HG02588 (cell line): ENCODE data around the gene ANXA11.

Experiments used
- ATAC-seq: cut with Tn5 transposase; IDR thresholded peaks from one replicate; pipeline ENCODE4 v1.9.1; 2021; ENCODE audit warnings: mild to moderate bottlenecking, moderate library complexity; ENCODE audit not compliant: unreplicated experiment

The ANXA11 gene

GRCh38 chr10:80188713-80189112 lies 16.6 kb downstream of the ANXA11 start:
- no peak for ATAC-seq

GRCh38 chr10:80187465-80188409 lies 17.6 kb downstream of the ANXA11 start:
- ATAC-seq: peak; percentile 61

GRCh38 chr10:80187060-80187459 lies 18.3 kb downstream of the ANXA11 start:
- no peak for ATAC-seq

- ATAC-seq: no peak
These were observed 18.8 kb downstream of the ANXA11 start for GRCh38 chr10:80186364-80187012.

GRCh38 chr10:80185578-80186299 lies 19.6 kb downstream of the ANXA11 start:
- ATAC-seq: no peak

GRCh38 chr10:80184291-80184690 lies 21.0 kb downstream of the ANXA11 start:
- ATAC-seq: no peak

- no peak for ATAC-seq
These were observed 21.9 kb downstream of the ANXA11 start for GRCh38 chr10:80183436-80183835.

GRCh38 chr10:80182986-80183385 lies 22.4 kb downstream of the ANXA11 start:
- no peak for ATAC-seq

GRCh38 chr10:80177781-80178636 lies 27.3 kb downstream of the ANXA11 start:
- ATAC-seq: no peak

- ATAC-seq: no peak
These were observed 28.8 kb downstream of the ANXA11 start for GRCh38 chr10:80176526-80176925.

GRCh38 chr10:80174641-80175395 lies 30.5 kb downstream of the ANXA11 start:
- no peak for ATAC-seq

GRCh38 chr10:80173466-80173865 lies 31.9 kb downstream of the ANXA11 start:
- ATAC-seq: no peak

- ATAC-seq: no peak
These were observed 32.4 kb downstream of the ANXA11 start for GRCh38 chr10:80172896-80173295.

GRCh38 chr10:80171248-80171660 lies 34.1 kb downstream of the ANXA11 start:
- no peak for ATAC-seq

GRCh38 chr10:80170641-80171040 lies 34.7 kb downstream of the ANXA11 start:
- ATAC-seq: no peak

- no peak for ATAC-seq
These were observed 35.3 kb downstream of the ANXA11 start for GRCh38 chr10:80170026-80170425.

GRCh38 chr10:80168679-80169380 lies 36.5 kb downstream of the ANXA11 start:
- ATAC-seq: no peak

- ATAC-seq: no peak
These were observed 37.2 kb downstream of the ANXA11 start for GRCh38 chr10:80168162-80168511.

GRCh38 chr10:80167471-80168161 lies 37.7 kb downstream of the ANXA11 start:
- ATAC-seq: no peak
